HepG2 (cell line): ENCODE data around the gene INO80E. TPM values are rescaled to one million over a fixed set of nuclear protein-coding genes. Genes with fewer than 3 reads are reported as not detected.
A peak's percentile ranks its signal among the peaks of the same experiment; 100 is the strongest.

Experiments used
- BCL6 ChIP-seq: IDR thresholded peaks from 2 replicates; pipeline ENCODE4 v1.6.1; 2016; ENCODE audit warnings: missing genetic modification reagents, missing compliant biosample characterization
- BHLHE40 ChIP-seq: IDR thresholded peaks from 2 replicates; pipeline ENCODE4 v1.6.1; 2011; ENCODE audit warnings: low read length, improper control_type of control experiment
- CBX5 ChIP-seq: sonication (generic); formaldehyde crosslinking; IDR thresholded peaks from 2 replicates; pipeline ENCODE4 v1.4.0; 2020; ENCODE audit warnings: missing genetic modification reagents, borderline replicate concordance
- KMT2B ChIP-seq: IDR thresholded peaks from 2 replicates; pipeline ENCODE4 v1.6.1; 2016; ENCODE audit warnings: missing genetic modification reagents, missing compliant biosample characterization
- MBD4 ChIP-seq: IDR thresholded peaks from 2 replicates; pipeline ENCODE4 v1.6.1; 2012; ENCODE audit warnings: low read length, inconsistent platforms, borderline replicate concordance
- NAIF1 ChIP-seq: sonication (generic); formaldehyde crosslinking; IDR thresholded peaks from 2 replicates; pipeline ENCODE4 v1.5.0; 2020; ENCODE audit warnings: mild to moderate bottlenecking, missing genetic modification reagents, borderline replicate concordance
- PHF5A ChIP-seq: IDR thresholded peaks from one replicate; pipeline ENCODE4 v1.6.1; 2018; ENCODE audit warnings: low read depth, missing genetic modification reagents; ENCODE audit not compliant: unreplicated experiment
- STAG1 ChIP-seq: sonication (generic); formaldehyde crosslinking; IDR thresholded peaks from 2 replicates; pipeline ENCODE4 v1.4.0; 2020; ENCODE audit warnings: missing genetic modification reagents
- THAP11 ChIP-seq: IDR thresholded peaks from 2 replicates; pipeline ENCODE4 v1.6.1; 2016; ENCODE audit warnings: missing biosample characterization, missing genetic modification reagents
- TP53 ChIP-seq: sonication (generic); formaldehyde crosslinking; conservative IDR thresholded peaks from 2 replicates; pipeline ENCODE4 v1.4.0; 2020; ENCODE audit warnings: missing genetic modification reagents
- ZBTB7B ChIP-seq: sonication (generic); formaldehyde crosslinking; IDR thresholded peaks from 2 replicates; pipeline ENCODE4 v1.4.0; 2020; ENCODE audit warnings: missing genetic modification reagents
- ZNF329 ChIP-seq: sonication (generic); formaldehyde crosslinking; IDR thresholded peaks from 2 replicates; pipeline ENCODE4 v1.9.0; 2021; ENCODE audit warnings: low read depth, mild to moderate bottlenecking, missing genetic modification reagents
- ZNF512 ChIP-seq: sonication (generic); formaldehyde crosslinking; IDR thresholded peaks from 2 replicates; pipeline ENCODE4 v1.4.0; 2020; ENCODE audit warnings: mild to moderate bottlenecking, missing genetic modification reagents
- ZNF720 ChIP-seq: sonication (generic); formaldehyde crosslinking; IDR thresholded peaks from 2 replicates; pipeline ENCODE4 v1.4.0; 2020; ENCODE audit warnings: missing genetic modification reagents
- ZNF724P ChIP-seq: sonication (generic); formaldehyde crosslinking; IDR thresholded peaks from 2 replicates; pipeline ENCODE4 v1.8.0; 2022; ENCODE audit warnings: missing genetic modification reagents, borderline replicate concordance
- ZNF788 ChIP-seq: sonication (generic); formaldehyde crosslinking; IDR thresholded peaks from 2 replicates; pipeline ENCODE4 v1.5.0; 2020; ENCODE audit warnings: mild to moderate bottlenecking, missing genetic modification reagents, borderline replicate concordance
- polyA plus RNA-seq, 8 experiments: library from polyadenylated mRNA; depleted of rRNA in 3 of 8; stranded (reverse) in 7 of 8; unstranded in 1 of 8; fragments of >200 nt; fragmentation: Illumina TruSeq in 4 of 8; extraction: Trizol in 4 of 8; gene quantifications; 2 replicates each; pipeline versions ENCODE4 v1.2.1 to v1.2.3, GENCODE V29; 2011 to 2016; ENCODE audit warnings: low read depth in 4 of 8, missing spikeins in 1 of 8, mixed read lengths in 1 of 8; ENCODE audit not compliant: insufficient read depth in 1 of 8
- total RNA-seq, 5 experiments: library from RNA; depleted of rRNA; stranded (reverse); fragments of >200 nt; fragmentation: Illumina TruSeq; extraction: Trizol; gene quantifications; 2 replicates each; pipeline ENCODE4 v1.2.3, GENCODE V29; 2016; ENCODE audit warnings: low read depth in 1 of 5
- TF ChIP-seq, protein P1 (sequence below): sonication (generic); formaldehyde crosslinking; IDR thresholded peaks from 2 replicates; pipeline ENCODE4 v1.9.0; 2022; ENCODE audit warnings: missing genetic modification reagents, mild to moderate bottlenecking, borderline replicate concordance
- TF ChIP-seq, protein P2 (sequence below): sonication (generic); formaldehyde crosslinking; IDR thresholded peaks from 2 replicates; pipeline ENCODE4 v1.5.0; 2020; ENCODE audit warnings: mild to moderate bottlenecking, missing genetic modification reagents, borderline replicate concordance

The INO80E gene
- total and polyA plus RNA-seq, 2 of the 13 experiments (the other 11 are each of a cell fraction or from before 2014, with no cell fraction given) = 25.8 to 45.6 TPM

DNA sequence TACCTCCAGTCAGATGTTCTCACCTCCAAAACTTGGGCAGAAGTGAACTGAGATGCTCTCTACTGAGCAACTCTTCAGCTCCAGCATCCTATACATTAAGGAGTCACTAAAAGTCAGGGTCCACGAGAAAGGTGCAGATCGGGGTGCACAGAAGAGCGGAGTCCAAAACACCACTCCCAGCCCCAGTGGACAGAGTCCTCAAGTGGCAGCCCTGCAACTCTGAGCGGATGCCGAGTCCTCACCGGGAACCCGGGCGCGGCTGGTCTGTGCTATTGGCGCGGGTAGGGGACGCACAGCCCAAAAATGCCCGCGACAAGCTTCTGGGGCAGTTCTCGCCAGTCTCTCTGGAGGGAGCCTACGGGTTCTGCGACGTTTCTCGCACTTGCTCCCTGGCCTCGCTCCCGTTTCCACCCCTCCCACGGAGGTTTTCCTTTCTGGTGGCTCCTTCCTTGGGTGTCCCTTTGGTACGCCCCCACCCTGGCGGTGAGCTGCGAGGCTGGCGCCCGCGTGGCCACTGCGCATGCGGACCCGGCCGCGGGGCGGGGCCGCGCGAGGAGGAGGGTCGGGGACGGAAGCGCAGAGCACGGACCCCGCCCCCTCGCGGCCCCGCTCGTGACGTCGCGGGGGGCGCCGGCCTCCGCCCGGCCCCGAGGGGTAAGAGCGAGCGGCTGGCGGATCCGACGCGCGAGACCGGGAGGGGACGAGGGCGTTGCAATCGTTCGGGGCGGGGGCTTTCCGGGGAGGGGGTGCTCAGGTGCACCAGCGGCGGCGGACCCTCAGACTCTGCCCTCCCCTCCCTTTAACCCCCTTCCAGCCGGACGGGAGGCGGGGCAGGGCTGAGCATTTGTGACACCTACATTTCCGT, 34.3 kb upstream of the INO80E start, which contains the start of gene TMEM219 (continued):
- TF ChIP-seq, protein P1, sequence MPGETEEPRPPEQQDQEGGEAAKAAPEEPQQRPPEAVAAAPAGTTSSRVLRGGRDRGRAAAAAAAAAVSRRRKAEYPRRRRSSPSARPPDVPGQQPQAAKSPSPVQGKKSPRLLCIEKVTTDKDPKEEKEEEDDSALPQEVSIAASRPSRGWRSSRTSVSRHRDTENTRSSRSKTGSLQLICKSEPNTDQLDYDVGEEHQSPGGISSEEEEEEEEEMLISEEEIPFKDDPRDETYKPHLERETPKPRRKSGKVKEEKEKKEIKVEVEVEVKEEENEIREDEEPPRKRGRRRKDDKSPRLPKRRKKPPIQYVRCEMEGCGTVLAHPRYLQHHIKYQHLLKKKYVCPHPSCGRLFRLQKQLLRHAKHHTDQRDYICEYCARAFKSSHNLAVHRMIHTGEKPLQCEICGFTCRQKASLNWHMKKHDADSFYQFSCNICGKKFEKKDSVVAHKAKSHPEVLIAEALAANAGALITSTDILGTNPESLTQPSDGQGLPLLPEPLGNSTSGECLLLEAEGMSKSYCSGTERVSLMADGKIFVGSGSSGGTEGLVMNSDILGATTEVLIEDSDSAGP (CRISPR knock-in tag) = peak; percentile 85; the same call in 1 of the 2 replicates
- TF ChIP-seq ZNF720 (CRISPR knock-in tag) = no peak
- peak; percentile 78 for TF ChIP-seq THAP11 (CRISPR knock-in tag)
- TF ChIP-seq PHF5A (CRISPR knock-in tag) = no peak
- TF ChIP-seq ZNF512 = peak; percentile 21; the same call in 1 of the 2 replicates
- TF ChIP-seq ZBTB7B (CRISPR knock-in tag) = peak; percentile 61
- no peak for TF ChIP-seq ZNF724P (CRISPR knock-in tag)
- TF ChIP-seq TP53 (CRISPR knock-in tag) = no peak; the same call in 1 of the 2 replicates
- peak; percentile 89 for TF ChIP-seq BHLHE40
- 0 out of 2 replicates have a peak, but pooled peaks have one; percentile 27 for TF ChIP-seq ZNF329 (CRISPR knock-in tag)
- peak; percentile 62 for TF ChIP-seq ZNF788 (CRISPR knock-in tag)
- 0 out of 2 replicates have a peak, but pooled peaks have one; percentile 42 for TF ChIP-seq NAIF1 (CRISPR knock-in tag)
- no peak for TF ChIP-seq MBD4
- no peak; the same call in none of the 2 replicates for TF ChIP-seq KMT2B
- TF ChIP-seq STAG1 = peak; percentile 31
- TF ChIP-seq, protein P2, sequence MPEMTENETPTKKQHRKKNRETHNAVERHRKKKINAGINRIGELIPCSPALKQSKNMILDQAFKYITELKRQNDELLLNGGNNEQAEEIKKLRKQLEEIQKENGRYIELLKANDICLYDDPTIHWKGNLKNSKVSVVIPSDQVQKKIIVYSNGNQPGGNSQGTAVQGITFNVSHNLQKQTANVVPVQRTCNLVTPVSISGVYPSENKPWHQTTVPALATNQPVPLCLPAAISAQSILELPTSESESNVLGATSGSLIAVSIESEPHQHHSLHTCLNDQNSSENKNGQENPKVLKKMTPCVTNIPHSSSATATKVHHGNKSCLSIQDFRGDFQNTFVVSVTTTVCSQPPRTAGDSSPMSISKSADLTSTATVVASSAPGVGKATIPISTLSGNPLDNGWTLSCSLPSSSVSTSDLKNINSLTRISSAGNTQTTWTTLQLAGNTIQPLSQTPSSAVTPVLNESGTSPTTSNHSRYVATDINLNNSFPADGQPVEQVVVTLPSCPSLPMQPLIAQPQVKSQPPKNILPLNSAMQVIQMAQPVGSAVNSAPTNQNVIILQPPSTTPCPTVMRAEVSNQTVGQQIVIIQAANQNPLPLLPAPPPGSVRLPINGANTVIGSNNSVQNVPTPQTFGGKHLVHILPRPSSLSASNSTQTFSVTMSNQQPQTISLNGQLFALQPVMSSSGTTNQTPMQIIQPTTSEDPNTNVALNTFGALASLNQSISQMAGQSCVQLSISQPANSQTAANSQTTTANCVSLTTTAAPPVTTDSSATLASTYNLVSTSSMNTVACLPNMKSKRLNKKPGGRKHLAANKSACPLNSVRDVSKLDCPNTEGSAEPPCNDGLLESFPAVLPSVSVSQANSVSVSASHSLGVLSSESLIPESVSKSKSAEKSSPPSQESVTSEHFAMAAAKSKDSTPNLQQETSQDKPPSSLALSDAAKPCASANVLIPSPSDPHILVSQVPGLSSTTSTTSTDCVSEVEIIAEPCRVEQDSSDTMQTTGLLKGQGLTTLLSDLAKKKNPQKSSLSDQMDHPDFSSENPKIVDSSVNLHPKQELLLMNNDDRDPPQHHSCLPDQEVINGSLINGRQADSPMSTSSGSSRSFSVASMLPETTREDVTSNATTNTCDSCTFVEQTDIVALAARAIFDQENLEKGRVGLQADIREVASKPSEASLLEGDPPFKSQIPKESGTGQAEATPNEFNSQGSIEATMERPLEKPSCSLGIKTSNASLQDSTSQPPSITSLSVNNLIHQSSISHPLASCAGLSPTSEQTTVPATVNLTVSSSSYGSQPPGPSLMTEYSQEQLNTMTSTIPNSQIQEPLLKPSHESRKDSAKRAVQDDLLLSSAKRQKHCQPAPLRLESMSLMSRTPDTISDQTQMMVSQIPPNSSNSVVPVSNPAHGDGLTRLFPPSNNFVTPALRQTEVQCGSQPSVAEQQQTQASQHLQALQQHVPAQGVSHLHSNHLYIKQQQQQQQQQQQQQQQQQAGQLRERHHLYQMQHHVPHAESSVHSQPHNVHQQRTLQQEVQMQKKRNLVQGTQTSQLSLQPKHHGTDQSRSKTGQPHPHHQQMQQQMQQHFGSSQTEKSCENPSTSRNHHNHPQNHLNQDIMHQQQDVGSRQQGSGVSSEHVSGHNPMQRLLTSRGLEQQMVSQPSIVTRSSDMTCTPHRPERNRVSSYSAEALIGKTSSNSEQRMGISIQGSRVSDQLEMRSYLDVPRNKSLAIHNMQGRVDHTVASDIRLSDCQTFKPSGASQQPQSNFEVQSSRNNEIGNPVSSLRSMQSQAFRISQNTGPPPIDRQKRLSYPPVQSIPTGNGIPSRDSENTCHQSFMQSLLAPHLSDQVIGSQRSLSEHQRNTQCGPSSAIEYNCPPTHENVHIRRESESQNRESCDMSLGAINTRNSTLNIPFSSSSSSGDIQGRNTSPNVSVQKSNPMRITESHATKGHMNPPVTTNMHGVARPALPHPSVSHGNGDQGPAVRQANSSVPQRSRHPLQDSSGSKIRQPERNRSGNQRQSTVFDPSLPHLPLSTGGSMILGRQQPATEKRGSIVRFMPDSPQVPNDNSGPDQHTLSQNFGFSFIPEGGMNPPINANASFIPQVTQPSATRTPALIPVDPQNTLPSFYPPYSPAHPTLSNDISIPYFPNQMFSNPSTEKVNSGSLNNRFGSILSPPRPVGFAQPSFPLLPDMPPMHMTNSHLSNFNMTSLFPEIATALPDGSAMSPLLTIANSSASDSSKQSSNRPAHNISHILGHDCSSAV (CRISPR knock-in tag) = 0 out of 2 replicates have a peak, but pooled peaks have one; percentile 16
- no peak for TF ChIP-seq CBX5 (CRISPR knock-in tag)
- peak; percentile 26; the same call in 1 of the 2 replicates for TF ChIP-seq BCL6 (CRISPR knock-in tag)
